Breast epithelium (tissue), 4 donors: ENCODE results near the gene PITPNM3. TPM values are rescaled to one million over a fixed set of nuclear protein-coding genes. Genes with fewer than 3 reads are reported as not detected.
"Not testable (repeated sequence)": the region's sequence is repeated elsewhere in the genome, so short reads cannot be mapped to it uniquely, and the experiment has no call there.

Experiments used
- DNase-seq, 2 donors: peaks; one replicate each; pipeline ENCODE4 v3.0.0-alpha.2; 2019; ENCODE audit warnings: low spot score in 2 of 2
- H3K27ac ChIP-seq, 2 donors: fragments of 200-600 bp; sonication (generic) in 1 of 2; one replicate each; pipeline ENCODE4 v1.5.1; 2016 to 2019; ENCODE audit warnings: mild to moderate bottlenecking in 1 of 2
- H3K27me3 ChIP-seq, 2 donors: fragments of 200-600 bp; sonication (generic) in 1 of 2; one replicate each; pipeline versions ENCODE4 v1.5.1 to v1.6.0; 2017 to 2019; ENCODE audit warnings: control low read depth in 1 of 2, mild to moderate bottlenecking in 1 of 2
- H3K36me3 ChIP-seq: fragments of 200-600 bp; one replicate; pipeline ENCODE4 v1.5.1; 2019
- H3K4me1 ChIP-seq, 2 donors: fragments of 200-600 bp; sonication (generic); one replicate each; pipeline ENCODE4 v1.5.1; 2016 to 2019; ENCODE audit warnings: control low read depth in 1 of 2
- H3K4me3 ChIP-seq, 3 donors: fragments of 200-600 bp; sonication (generic); 1 replicate in 2 of 3; 2 replicates in 1 of 3; pipeline ENCODE4 v1.5.1; 2016 to 2019; ENCODE audit warnings: mild to moderate bottlenecking in 3 of 3, moderate library complexity in 2 of 3
- H3K9me3 ChIP-seq, 2 donors: fragments of 200-600 bp; sonication (generic) in 1 of 2; one replicate each; pipeline ENCODE4 v1.5.1; 2016 to 2019; ENCODE audit warnings: control low read depth in 1 of 2
- CTCF ChIP-seq, 3 donors: fragments of 450-650 bp; IDR thresholded peaks; one replicate each; pipeline ENCODE4 v1.5.1; 2016 to 2017; ENCODE audit warnings: antibody characterized with exemption in 3 of 3, mild to moderate bottlenecking in 3 of 3, moderate library complexity in 3 of 3
- POLR2A ChIP-seq: fragments of 450-650 bp; IDR thresholded peaks from one replicate; pipeline ENCODE4 v1.6.1; 2016; ENCODE audit warnings: antibody characterized with exemption, mild to moderate bottlenecking, moderate library complexity
- POLR2AphosphoS5 ChIP-seq, 3 donors: sonication (generic); formaldehyde crosslinking; IDR thresholded peaks; one replicate each; pipeline ENCODE4 v1.6.1; 2017; ENCODE audit warnings: antibody characterized with exemption in 3 of 3
- intact Hi-C: fragments of 100-400 bp; cut with DNase I; formaldehyde crosslinking; loops from one replicate; pipeline ENCODE4 v1.15.1; 2023; ENCODE audit warnings: low total_unique reads
- total RNA-seq, 3 donors: library from RNA; depleted of rRNA; stranded (reverse); fragments of >200 nt; gene quantifications; one replicate each; pipeline ENCODE4 v1.1.0, GENCODE V29; 2016

Gene PITPNM3
- total RNA-seq, 3 donors from 2014 or later: 1.6 to 1.8 (median 1.6) TPM

DNA sequence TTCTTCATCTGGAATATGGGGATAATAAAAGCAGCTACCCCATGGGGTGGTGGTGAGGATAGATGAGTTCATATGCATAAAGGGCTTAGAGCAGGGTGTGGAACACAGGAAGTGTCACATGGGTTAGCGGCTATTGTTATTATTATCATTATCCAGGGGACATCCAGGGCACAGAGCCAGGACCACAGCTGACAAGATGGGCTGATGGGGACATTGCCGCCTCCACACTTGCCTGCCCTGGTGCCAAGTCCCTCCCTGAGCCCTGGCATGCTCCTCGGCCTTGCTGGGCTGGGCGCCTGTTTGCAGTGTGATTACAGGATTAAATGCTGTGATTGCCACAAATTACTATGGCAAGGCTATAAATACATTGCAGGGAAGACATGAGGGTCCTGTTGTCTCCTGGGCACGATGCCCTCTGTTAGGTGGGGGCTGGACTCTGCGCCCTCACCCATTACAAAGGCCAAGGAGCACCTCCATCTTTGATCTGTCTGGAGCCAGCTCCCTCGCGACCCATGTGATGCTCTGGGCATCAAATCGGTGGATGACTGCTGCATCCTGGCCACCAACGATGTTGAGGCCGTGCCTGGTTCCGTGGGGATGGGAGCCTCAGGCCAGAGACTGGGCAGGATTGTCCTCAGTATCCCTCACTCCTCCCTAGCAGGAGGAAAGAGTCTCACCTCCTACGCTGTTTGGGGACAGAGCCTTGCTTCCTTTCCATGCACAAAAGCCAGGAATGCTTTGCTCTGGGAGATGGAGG lies 68.9 kb downstream of the PITPNM3 start:
- DNase-seq: no peak
- Histone ChIP-seq H3K4me1 (no peaks in the 10 kb centered on the region), H3K9me3 (no peaks in the 10 kb centered on the region), H3K36me3 (no peaks in the 10 kb centered on the region), H3K27me3 (no peaks in the 10 kb centered on the region), H3K27ac (no peak overlapping the region), H3K4me3 (no peak overlapping the region)
- intact Hi-C loops: loop anchor here (5.0 kb wide), 1 partner anchor 580 kb away; no protein-coding TSS in a partner anchor
- TF ChIP-seq CTCF (IDR thresholded peaks at IDR 0.05) (no peak), POLR2AphosphoS5 (IDR thresholded peaks at IDR 0.05) (no peak), POLR2A (no peak)

GRCh38 chr17:6485646-6486412 lies 70.5 kb downstream of the PITPNM3 start:
- Histone ChIP-seq H3K4me3 (no peak overlapping the region), H3K9me3 (no peaks in the 10 kb centered on the region), H3K27ac (no peak overlapping the region), H3K36me3 (no peaks in the 10 kb centered on the region), H3K27me3 (no peaks in the 10 kb centered on the region), H3K4me1 (no peaks in the 10 kb centered on the region)
- TF ChIP-seq POLR2A: no peak
- TF ChIP-seq POLR2AphosphoS5 (IDR thresholded peaks at IDR 0.05): no peak
- no peak for TF ChIP-seq CTCF (IDR thresholded peaks at IDR 0.05)
- intact Hi-C loops: loop anchor here (5.0 kb wide), 1 partner anchor 579 kb away; no protein-coding TSS in a partner anchor
- no peak for DNase-seq

- Histone ChIP-seq H3K9me3 (no peaks in the 10 kb centered on the region), H3K27ac (no peak overlapping the region), H3K27me3 (no peaks in the 10 kb centered on the region), H3K4me1 (no peaks in the 10 kb centered on the region), H3K36me3 (no peaks in the 10 kb centered on the region), H3K4me3 (no peak overlapping the region)
- DNase-seq: no peak
- TF ChIP-seq POLR2A (no peak), POLR2AphosphoS5 (IDR thresholded peaks at IDR 0.05) (no peak), CTCF (IDR thresholded peaks at IDR 0.05) (no peak)
- intact Hi-C loops: no loop called here
These were observed 72.8 kb downstream of the PITPNM3 start for GRCh38 chr17:6483507-6483906.

DNA sequence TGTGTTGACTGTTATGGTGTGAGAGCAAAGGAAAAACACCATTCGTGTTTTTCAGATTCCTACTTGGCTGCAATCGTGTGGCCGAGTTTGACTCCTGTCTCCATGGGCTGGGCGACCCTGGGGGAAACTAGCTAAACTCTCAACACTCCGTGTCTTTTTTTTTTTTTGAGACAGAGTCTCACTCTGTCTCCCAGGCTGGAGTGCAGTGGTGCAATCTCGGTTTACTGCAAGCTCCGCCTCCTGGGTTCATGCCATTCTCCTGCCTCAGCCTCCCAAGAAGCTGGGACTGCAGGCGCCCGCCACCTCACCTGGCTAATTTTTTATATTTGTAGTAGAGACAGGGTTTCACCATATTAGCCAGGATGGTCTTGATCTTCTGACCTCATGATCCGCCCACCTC lies 73.6 kb downstream of the PITPNM3 start:
- H3K27me3 ChIP-seq, H3K9me3 ChIP-seq, H3K36me3 ChIP-seq, H3K4me1 ChIP-seq, H3K27ac ChIP-seq, H3K4me3 ChIP-seq, DNase-seq, intact Hi-C loops: not testable (repeated sequence)

- Histone ChIP-seq H3K9me3 (no peaks in the 10 kb centered on the region), H3K27me3 (no peaks in the 10 kb centered on the region), H3K36me3 (no peaks in the 10 kb centered on the region), H3K4me1 (no peaks in the 10 kb centered on the region), H3K27ac (no peak overlapping the region), H3K4me3 (no peak overlapping the region)
- intact Hi-C loops: no loop called here
- no peak for DNase-seq
- TF ChIP-seq POLR2AphosphoS5 (IDR thresholded peaks at IDR 0.05) (no peak), POLR2A (no peak), CTCF (IDR thresholded peaks at IDR 0.05) (no peak)
These were observed 74.3 kb downstream of the PITPNM3 start for GRCh38 chr17:6482105-6482455.
